Smooth muscle cell of bladder (primary cell): ENCODE data around the gene NDUFAB1. TPM values are rescaled to one million over a fixed set of nuclear protein-coding genes. Genes with fewer than 3 reads are reported as not detected.

ENCODE experiments used
- total RNA-seq: library from RNA; depleted of rRNA; stranded (reverse); fragments of >200 nt; gene quantifications from 2 replicates; pipeline ENCODE4 v1.2.3, GENCODE V29; 2014

NDUFAB1 gene
- 48.1 and 57.0 TPM in 2 replicates for total RNA-seq

GRCh38 chr16:23595951-23596720 is at the start of gene NDUFAB1:
NDUFAB1 (minus strand) TSS chr16:23596316; CDS start chr16:23596290, 26 bp downstream.

GRCh38 chr16:23640931-23641765 is 45.0 kb upstream of the NDUFAB1 start, which contains the start of the genes DCTN5 and PALB2:
DCTN5 (plus strand) TSS chr16:23641466; CDS start chr16:23641543, 77 bp downstream.
PALB2 (minus strand) TSS chr16:23641310; CDS start chr16:23641157, 153 bp downstream.

DNA sequence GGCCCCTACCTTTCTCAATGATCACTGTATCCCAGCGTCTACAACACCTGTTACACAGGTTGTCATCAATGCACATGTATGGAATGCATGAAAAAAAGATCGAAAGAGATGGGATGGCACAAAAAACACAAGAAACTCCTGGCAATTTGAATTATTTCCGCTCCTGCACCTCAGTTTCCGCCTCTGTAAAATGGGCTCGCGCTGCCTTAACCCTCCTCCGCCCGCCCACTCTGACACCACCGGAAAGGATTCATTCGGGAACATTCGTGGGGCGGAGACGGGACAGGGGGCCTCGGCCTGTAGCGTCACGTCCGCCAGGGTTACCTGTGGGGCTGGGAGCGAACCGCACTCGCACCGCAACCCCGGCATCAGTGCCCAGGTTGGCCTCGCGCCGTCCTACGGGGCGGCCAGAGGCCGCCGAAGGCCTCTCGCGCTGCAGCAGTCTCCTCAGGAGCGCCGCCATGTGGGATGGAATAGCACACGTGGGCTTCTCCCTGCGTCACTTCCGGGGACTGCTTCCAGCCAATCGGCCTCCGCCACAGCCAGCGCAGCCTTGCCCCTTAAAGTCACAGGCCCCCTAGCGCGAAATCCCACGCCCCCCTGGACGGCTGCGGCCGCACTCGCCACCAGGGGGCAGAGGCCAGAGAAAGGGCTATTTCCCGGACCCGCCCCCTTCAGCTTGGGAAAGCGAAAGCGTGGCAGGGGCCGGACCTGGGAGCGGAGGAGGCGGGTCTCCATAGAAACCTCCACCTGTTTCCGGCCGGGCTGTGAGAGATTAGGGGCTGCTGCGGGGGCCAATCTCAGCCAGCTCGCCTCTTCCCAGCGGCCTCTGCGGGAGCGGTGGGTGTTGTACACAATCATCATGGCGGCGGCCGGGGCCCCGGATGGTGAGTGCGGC is 39.0 kb downstream of the NDUFAB1 start, which contains the start of the genes EARS2 and UBFD1:
EARS2 (minus strand) TSS at position 470 of the 898 bp plus-strand sequence; CDS start at position 463, 7 bp downstream.
UBFD1 (plus strand) TSS at position 847 of the 898 bp plus-strand sequence; CDS start at position 863, 16 bp downstream.

Other genes with a start within 250 kb of the NDUFAB1 start
- gene COG7, start 143.1 kb downstream of the NDUFAB1 start, total RNA-seq: 16.1 and 17.7 TPM in 2 replicates
- gene GGA2, start 85.8 kb downstream of the NDUFAB1 start, total RNA-seq: 15.9 and 26.3 TPM in 2 replicates
- 25.5 and 33.0 TPM in 2 replicates for gene EARS2, start 39.0 kb downstream of the NDUFAB1 start, total RNA-seq
- 54.0 and 69.2 TPM in 2 replicates for gene UBFD1, start 38.6 kb downstream of the NDUFAB1 start, total RNA-seq
- gene PALB2, start 45.0 kb upstream of the NDUFAB1 start, total RNA-seq: 5.4 and 7.3 TPM in 2 replicates
- gene DCTN5, start 45.1 kb upstream of the NDUFAB1 start, total RNA-seq: 44.5 and 54.4 TPM in 2 replicates
- 2.2 and 2.4 TPM in 2 replicates for gene PLK1, start 82.6 kb upstream of the NDUFAB1 start, total RNA-seq
- gene ERN2, start 116.9 kb upstream of the NDUFAB1 start, total RNA-seq: 0.14 TPM in 1 of 2 replicates, not detected in the other
- gene CHP2, start 158.7 kb upstream of the NDUFAB1 start, total RNA-seq: not detected in 2 replicates
- gene PRKCB, start 239.7 kb upstream of the NDUFAB1 start, total RNA-seq: under 0.01 and 0.28 TPM in 2 replicates